ENCODE results near the gene CDH4.

CDH4 gene

DNA sequence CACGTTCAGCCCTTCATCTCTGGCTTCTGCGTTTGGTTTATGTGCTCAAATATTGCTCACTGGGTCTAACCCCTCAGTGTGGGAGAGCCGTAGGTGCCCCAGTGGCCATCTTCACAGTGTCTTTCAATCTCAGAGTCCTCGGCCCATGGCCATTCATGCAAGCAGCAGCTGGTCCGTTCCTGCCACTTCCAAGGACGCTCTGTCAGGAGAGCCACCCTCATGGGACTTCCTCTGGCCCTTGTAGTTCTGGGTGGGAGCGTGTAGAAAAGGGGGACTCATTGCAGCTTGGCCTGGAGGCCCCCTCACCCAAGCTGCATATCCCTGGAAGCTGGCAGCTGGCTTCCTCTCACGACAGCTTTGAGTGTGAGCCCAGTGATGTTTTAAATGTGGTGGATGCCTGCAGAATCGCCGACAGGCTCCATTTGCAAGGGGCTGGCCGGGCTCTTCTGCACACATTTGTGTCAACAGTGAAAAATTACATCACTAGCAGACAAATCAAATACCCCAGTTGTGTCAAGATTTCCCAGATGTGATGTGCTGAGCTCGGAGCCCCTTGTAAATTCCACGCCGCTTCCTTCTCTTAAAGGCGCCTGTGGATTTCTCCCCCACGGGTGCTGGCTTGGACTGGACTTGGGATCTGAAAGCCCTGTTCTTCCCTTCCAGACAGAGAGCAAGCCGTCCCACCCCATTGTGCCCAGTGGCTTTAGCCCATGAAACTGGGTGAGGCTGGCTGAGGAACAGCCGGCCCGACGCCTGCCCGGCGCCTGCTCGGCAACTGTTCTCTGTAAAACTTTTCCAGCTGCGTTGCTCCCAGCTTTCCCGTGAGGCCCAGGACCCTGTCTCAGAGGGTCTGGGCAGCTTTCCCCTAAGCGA lies 453.6 kb downstream of the CDH4 start:
- DNase-seq, result no peak

GRCh38 chr20:61706259-61706961 lies 454.3 kb downstream of the CDH4 start:
- DNase-seq, result no peak

DNA sequence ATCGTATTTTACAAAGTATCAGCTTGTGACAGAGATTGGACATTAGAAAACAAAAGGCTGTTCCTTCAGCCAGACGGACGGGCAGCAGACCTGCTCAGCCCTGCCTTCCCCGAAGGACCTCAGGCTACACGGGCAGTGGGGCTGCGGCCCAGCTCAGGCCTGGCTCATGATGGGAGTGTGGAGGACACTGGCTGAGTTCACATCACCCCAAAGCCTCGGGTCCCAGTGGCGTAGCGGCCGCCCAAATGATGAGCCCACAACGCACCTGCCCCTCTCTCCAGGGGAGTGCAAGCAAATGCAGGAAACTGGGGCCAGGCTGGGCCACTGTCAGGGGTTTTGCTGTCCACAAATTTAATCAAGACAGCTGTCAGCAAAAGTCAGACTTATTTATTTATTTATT lies 456.8 kb downstream of the CDH4 start:
- no peak for DNase-seq

GRCh38 chr20:61710108-61710507 lies 458.0 kb downstream of the CDH4 start:
- DNase-seq, result no peak

DNA sequence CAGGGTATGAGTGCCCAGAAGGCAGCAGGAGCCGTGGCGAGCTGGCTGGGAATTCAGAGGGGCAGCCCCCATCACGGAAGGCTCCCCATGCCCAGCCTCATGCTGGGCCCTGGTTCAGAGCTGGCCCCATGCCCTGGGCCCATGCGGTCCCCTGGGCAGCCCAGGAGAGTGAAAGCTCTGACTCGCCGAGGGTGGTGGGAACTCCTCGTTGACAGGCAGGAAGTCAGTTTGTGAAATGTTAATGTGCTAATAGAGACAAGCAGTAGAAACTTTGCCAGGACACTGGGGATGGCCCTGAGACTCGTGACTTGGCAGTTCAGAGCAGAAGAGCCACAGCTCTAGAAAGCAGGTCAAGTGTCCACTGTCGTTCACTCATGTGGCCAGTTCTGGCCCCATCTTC lies 460.6 kb downstream of the CDH4 start:
- no peak for DNase-seq

GRCh38 chr20:61718361-61719005 lies 466.4 kb downstream of the CDH4 start:
- DNase-seq, result no peak

GRCh38 chr20:61719691-61720347 lies 467.8 kb downstream of the CDH4 start:
- DNase-seq, result no peak

DNA sequence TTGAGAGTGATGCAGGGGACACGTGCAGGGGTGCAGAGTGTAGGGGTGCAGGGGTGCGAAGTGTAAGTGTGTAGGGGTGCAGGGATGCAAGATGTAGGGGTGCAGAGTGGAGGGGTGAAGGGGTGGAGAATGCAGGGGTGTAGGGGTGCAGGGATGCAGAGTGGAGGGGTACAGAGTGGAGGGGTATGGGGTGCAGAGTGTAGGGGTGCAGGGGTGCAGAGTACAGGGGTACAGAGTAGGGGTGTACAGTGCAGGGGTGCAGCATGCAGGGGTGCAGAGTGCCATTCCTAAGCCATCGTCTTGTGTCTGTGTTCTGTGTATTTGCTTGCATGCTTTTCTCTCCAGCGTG lies 468.3 kb downstream of the CDH4 start:
- DNase-seq, result no peak

- DNase-seq, result no peak
Observed at GRCh38 chr20:61722146-61722678, 470.2 kb downstream of the CDH4 start.

- no peak for DNase-seq
Observed at GRCh38 chr20:61723529-61724257, 471.6 kb downstream of the CDH4 start.

DNA sequence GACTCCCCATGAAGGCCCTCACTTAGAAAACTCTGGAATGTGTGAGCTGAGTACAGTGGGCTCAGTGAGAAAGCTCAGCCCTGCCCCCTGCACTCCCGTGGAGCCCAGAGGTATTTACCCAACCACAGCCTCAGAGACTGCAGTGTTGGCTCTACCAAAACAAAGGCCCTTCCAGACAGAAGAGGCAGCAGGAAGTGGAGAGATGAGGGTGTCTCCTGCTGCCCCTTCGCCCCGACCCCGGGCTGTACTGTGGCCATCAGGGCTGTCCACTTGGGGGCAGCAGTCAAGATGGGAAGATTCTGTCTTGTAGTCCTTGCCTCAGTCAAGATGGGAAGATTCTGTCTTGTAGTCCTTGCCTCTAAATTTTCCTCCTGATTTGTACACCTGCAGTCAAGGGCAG lies 472.3 kb downstream of the CDH4 start:
- no peak for DNase-seq

DNA sequence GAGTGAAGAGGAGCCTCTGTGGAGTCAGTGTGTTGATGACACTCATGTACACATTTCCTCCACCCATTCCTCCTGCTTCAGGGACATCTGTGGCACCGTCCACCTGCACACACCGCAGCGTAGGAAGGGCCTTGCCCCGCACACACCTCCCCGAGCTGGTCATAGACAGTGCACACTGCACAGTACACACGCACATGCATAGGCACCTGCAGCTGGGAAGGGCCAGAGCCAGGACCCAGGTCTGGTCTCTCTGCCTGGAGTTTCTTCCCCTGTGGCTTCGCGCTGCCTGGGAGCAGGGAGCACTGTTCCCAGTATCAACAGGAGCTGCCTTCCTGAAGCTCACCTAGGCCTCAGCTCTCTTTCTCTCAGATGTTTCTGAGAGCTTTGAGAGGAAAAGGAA lies 473.1 kb downstream of the CDH4 start:
- no peak for DNase-seq

DNA sequence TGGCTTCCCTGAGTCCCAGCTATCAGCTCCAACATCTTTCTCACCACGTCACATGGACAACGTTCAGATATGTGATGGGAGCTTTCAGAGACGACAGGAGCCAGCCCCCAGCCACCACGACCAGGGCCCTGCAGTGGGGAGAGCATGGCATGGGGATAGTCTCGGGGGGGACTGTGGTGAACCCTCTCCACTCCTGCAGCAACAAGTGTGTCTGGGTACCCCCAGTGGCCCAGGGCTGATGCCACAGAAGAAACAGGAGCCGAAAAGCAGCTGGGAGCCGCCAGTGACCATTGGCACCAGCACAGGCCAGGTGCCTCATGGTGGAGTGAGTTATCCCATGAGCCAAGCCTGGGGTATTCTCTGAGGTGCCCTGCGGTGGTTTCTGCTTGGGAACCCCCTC lies 473.9 kb downstream of the CDH4 start:
- no peak for DNase-seq

DNA sequence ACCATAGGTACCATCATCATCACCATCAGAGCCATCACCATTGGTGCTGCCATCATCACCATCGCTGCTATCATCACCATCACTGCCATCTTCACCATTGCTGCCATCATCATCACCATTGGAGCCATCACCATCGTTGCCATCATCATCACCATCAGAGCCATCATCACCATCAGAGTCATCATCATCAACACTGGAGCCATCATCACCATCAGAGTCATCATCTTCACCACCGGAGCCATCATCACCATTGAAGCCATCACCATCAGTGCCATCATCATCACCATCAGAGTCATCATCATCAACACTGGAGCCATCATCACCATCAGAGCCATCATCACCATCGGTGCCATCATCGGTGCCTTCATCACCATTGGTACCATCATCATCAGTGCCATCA lies 474.9 kb downstream of the CDH4 start:
- DNase-seq, result no peak

- no peak for DNase-seq
Observed at GRCh38 chr20:61727761-61728160, 475.7 kb downstream of the CDH4 start.

DNA sequence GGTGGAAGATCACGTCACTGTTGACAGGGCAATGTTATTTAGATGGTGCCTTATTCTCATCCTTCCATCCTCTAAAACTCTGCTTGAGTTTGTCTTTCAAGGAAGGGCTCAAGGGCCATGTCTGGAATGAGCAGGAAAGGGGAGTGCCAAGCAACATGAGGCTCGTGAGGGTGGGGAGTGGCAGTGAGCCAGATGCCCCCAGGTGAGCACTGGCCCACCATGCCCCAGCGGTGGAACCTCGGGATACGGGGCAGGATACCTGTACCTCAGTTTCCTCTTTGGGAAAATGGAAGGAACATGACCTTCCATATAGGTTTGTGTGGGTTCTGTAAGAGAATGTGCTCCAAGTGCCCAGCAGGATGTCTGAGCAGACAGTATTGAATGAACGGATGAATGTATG lies 476.3 kb downstream of the CDH4 start:
- DNase-seq, result no peak

DNA sequence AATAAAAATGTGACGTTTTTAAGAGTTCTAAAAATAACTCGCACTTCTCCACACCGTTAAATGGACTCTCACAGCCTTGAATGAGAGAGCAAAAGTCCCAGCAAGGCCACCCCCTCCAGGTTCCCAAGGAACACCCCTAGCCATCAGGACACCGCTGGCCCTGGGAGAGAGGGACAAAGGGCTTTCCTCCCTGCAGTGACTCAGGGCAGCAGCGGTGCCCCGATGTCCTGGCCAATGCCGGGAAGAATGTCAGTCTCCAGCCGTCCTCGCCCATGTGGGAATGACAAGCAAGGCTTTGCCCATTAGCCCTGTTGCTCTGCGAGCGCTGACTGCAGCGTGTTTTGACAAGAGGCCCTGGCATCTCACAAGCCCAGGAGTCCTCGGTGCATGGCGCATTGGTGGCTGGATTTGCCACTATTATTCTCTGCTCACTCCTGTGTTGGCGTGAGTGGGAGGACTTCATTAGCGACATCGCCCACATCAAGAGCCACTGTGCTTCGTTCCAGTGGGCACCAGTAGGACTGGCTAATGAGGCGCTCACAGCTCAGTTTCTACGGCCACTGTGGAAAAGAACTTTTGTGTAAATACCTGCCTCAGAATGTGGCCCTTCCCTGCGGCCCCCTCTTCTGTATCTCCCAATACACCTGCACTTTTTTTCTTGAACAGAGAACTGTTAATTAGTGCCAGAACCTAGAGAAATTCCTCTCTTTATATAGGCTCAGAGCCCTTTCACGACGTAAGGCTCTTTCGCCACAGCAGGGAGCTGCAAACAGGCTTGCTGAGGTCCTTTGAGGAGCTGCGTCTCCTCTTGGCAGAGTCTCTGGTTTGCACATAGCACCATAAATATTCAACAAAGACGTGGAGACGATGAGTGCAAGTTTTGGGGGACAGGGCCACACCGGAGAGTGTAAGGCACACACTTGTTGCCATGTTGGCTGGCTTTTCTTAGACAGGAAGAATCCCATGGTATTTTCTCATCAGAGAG lies 477.0 kb downstream of the CDH4 start:
- DNase-seq, result no peak

DNA sequence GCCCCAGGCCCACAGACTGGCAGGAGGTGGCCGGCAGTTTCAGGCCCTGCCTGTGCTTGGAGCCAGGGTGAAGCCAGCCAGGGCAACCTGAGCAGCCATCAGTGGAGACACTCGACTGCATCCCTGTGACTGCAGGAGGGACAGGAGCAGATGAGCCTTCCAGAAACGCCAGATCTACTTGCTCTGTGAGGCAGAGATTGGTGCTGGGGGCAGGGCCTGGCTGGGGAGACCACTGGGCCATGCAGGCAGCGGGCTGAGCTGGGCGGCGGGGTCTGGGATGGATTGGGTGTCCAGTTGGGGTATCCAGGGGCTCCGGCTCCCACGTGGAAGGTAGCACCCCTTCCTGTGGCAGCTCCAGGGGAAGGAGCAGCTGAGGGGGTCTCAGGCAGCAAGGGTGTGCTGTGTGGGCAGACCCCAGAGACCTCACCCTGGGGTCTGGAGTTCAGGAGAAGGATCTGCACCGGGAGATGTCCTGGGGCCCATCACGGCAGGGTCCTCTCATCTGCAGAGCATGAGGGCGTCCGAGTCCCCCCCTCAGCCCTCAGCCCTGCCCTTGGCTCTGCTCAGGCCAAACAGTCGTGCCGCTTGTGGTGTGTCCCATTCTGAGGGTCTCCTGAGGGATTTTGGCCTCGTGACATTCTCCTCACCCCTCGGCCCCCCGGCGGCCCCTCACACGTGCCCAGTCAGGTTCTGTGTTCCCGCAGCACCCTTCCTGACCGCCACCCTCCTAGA lies 478.7 kb downstream of the CDH4 start:
- DNase-seq, result no peak

DNA sequence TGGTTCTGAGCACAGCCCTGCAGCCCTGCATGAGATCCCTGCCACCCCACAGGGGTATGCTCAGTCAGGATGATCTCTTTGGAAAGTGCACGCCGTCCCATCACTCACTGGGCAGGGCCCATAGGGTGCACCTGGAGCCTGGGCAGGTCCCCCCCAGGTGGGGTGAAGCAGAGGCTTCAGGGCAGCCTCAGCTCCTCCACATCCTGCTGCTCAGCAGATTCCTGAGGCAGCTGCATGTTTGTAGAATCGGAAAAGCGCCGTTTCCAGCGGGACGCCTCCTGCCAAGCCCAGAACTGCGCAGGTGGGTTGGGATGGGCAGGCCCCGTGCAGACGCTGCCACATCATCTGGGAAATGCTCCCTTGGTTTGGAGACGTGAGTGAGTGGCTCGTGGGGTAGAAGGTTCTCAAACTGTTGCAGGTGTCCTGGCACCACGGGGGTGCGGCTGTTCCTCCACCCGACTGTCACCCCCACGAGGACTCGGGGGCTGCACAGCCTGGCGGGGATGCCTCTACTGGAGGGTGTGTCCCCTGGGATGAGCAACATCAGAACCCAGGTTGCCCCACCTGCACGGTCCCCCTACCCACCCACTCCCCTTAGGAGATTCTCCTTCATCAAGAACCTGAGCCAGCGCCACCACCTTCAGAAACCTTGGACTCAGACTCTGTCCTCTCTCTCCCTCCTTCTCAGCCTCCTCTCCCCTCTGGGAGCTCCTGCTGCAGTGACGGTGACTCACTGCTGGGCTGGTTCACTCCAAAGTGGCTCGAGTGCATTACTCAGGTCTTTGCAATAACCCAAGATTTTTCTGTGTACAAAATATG lies 479.5 kb downstream of the CDH4 start:
- DNase-seq, result no peak

Data from NCI-H2171 treated with DMSO at 0.1 percent for 48 hours (cell line).